ENCODE data around the gene FHIP1A. TPM values are rescaled to one million over a fixed set of nuclear protein-coding genes. Genes with fewer than 3 reads are reported as not detected.

The FHIP1A gene
- total and polyA plus RNA-seq, 9 of the 15 experiments (the other 6 are each of a cell fraction or from before 2014, with no cell fraction given), result 0.01 to 0.95 (median 0.04) TPM; not detected in 4

- Histone ChIP-seq H3K9me1 (ENCODE audit: control insufficient read depth, insufficient read depth, low read length) (no peaks in the 10 kb centered on the region), H3K4me3 (no peak overlapping the region), H3K27ac (ENCODE audit: extremely low read depth, low read depth, low read length) (no peak overlapping the region), H3K4me2 (ENCODE audit: insufficient read depth, low read length) (no peak overlapping the region), H3K9ac (ENCODE audit: insufficient read depth in 1 of 2, low read depth in 2 of 2, low read length in 2 of 2) (no peak overlapping the region), H3K9me3 (replicated peaks; ENCODE audit: control insufficient read depth, insufficient read depth, low read depth, low read length) (no peaks in the 10 kb centered on the region), H3K4me1 (replicated peaks in 1 of 2; ENCODE audit: control insufficient read depth in 2 of 2, insufficient read depth in 2 of 2, low read length in 2 of 2) (no peaks in the 10 kb centered on the region), H3K79me2 (ENCODE audit: control insufficient read depth, insufficient read depth, low read length) (no peaks in the 10 kb centered on the region), H4K20me1 (replicated peaks; ENCODE audit: control insufficient read depth, insufficient read depth, low read length) (no peaks in the 10 kb centered on the region), H3K27me3 (ENCODE audit: control insufficient read depth in 2 of 2, insufficient read depth in 2 of 2, low read length in 2 of 2) (peaks cover 0 to 5% of the 10 kb centered on the region in 2 experiments; a peak in 2 of 5 replicates), H3K36me3 (ENCODE audit: control insufficient read depth, insufficient read depth, low read length) (no peaks in the 10 kb centered on the region), H2AFZ (ENCODE audit: low read depth, low read length) (no peak overlapping the region)
- FAIRE-seq, result no peak
- no peak for ATAC-seq
- no peak for TF ChIP-seq FOXA3 (CRISPR knock-in tag; conservative IDR thresholded peaks at IDR 0.05 in 1 of 2, IDR thresholded peaks at IDR 0.05 in 1 of 2)
- TF ChIP-seq ATF2 (CRISPR knock-in tag; IDR thresholded peaks at IDR 0.05), result no peak
- no peak for TF ChIP-seq ZNF644 (tag; IDR thresholded peaks at IDR 0.05; ENCODE audit: low read depth)
- no peak for TF ChIP-seq NR2F6 (CRISPR knock-in tag; IDR thresholded peaks at IDR 0.05)
- no peak for TF ChIP-seq TCFL5 (CRISPR knock-in tag; conservative IDR thresholded peaks at IDR 0.05)
- TF ChIP-seq NCOA2 (IDR thresholded peaks at IDR 0.05; ENCODE audit: partially characterized antibody in 2 of 2), result no peak
- TF ChIP-seq RBM15 (IDR thresholded peaks at IDR 0.05; ENCODE audit: insufficient read depth, low read length), result no peak
- TF ChIP-seq IRF1 (CRISPR knock-in tag; IDR thresholded peaks at IDR 0.05; ENCODE audit: borderline replicate concordance), result no peak
- TF ChIP-seq USF1 (CRISPR knock-in tag; IDR thresholded peaks at IDR 0.05), result no peak
- no peak for TF ChIP-seq ETV5 (CRISPR knock-in tag; IDR thresholded peaks at IDR 0.05; ENCODE audit: low read depth)
- no peak for TF ChIP-seq ZNF57 (CRISPR knock-in tag; IDR thresholded peaks at IDR 0.05)
- DNase-seq (ENCODE audit: extremely low read depth in 1 of 4, low spot score in 3 of 4), result no peak
- POLR2A ChIA-PET, result no interaction called here
- no TSS peak for BruUV-seq (replicated peaks)
- intact Hi-C loops (cut with micrococcal nuclease) (no loop called here), in situ Hi-C loops (cut with MboI) (no loop called here)
- WGBS (ENCODE audit: insufficient coverage, low coverage, missing lambda C conversion rate), result 0% methylated on average over 2 of the region's 2 CpGs
- CTCF ChIA-PET (ENCODE audit: low intra/inter-chr PET ratio), result no interaction called here
Measured at GRCh38 chr4:151442002-151442401, 33.0 kb downstream of the FHIP1A start.
